Thymus (tissue), 11 donors: ENCODE results near the gene TRERF1. TPM values are rescaled to one million over a fixed set of nuclear protein-coding genes. Genes with fewer than 3 reads are reported as not detected.

ENCODE experiments used
- DNase-seq, 9 donors: peaks; one replicate each; pipeline ENCODE4 v3.0.0-alpha.2; 2013; ENCODE audit warnings: low spot score in 9 of 9, low read depth in 6 of 9, missing footprints in 1 of 9
- H3K27ac ChIP-seq, 2 donors: one replicate each; pipeline ENCODE4 v1.5.1; 2013; ENCODE audit warnings: control low read depth in 1 of 2, low read depth in 1 of 2, low read length in 1 of 2, mild to moderate bottlenecking in 1 of 2, moderate library complexity in 1 of 2
- H3K27me3 ChIP-seq, 2 donors: one replicate each; pipeline ENCODE4 v1.5.1; 2013; ENCODE audit warnings: low read length in 1 of 2; ENCODE audit not compliant: control insufficient read depth in 2 of 2, insufficient read depth in 1 of 2
- H3K36me3 ChIP-seq, 2 donors: one replicate each; pipeline ENCODE4 v1.5.1; 2013; ENCODE audit warnings: low read length in 1 of 2, mild to moderate bottlenecking in 1 of 2, moderate library complexity in 1 of 2; ENCODE audit not compliant: control insufficient read depth in 2 of 2, insufficient read depth in 2 of 2
- H3K4me1 ChIP-seq, 2 donors: one replicate each; pipeline ENCODE4 v1.5.1; 2013; ENCODE audit warnings: low read length in 2 of 2; ENCODE audit not compliant: control insufficient read depth in 2 of 2, insufficient read depth in 2 of 2
- H3K4me3 ChIP-seq, 2 donors: one replicate each; pipeline ENCODE4 v1.5.1; 2013; ENCODE audit warnings: low read length in 2 of 2, control low read depth in 1 of 2, mild to moderate bottlenecking in 1 of 2
- H3K9me3 ChIP-seq, 2 donors: one replicate each; pipeline ENCODE4 v1.5.1; 2013; ENCODE audit warnings: low read length in 1 of 2, mild to moderate bottlenecking in 1 of 2; ENCODE audit not compliant: control insufficient read depth in 2 of 2, insufficient read depth in 1 of 2
- WGBS: extraction: QIAGEN DNeasy Blood & Tissue Kit; methylation state at CpG from one replicate; pipeline ENCODE4 v1.1.7; 2013; 5-methylcytosine and 5-hydroxymethylcytosine counted together
- polyA plus RNA-seq: library from polyadenylated mRNA; stranded (reverse); fragments of 200-250 nt; gene quantifications from one replicate; pipeline ENCODE4 v1.2.3, GENCODE V29; 2013
- total RNA-seq: library from RNA; stranded (reverse); fragments of 120-200 nt; gene quantifications from one replicate; pipeline ENCODE4 v1.2.4, GENCODE V29; 2013
- donor health status: healthy.

TRERF1 gene
- total and polyA plus RNA-seq, 2 donors = 5.4 to 8.9 TPM

DNA sequence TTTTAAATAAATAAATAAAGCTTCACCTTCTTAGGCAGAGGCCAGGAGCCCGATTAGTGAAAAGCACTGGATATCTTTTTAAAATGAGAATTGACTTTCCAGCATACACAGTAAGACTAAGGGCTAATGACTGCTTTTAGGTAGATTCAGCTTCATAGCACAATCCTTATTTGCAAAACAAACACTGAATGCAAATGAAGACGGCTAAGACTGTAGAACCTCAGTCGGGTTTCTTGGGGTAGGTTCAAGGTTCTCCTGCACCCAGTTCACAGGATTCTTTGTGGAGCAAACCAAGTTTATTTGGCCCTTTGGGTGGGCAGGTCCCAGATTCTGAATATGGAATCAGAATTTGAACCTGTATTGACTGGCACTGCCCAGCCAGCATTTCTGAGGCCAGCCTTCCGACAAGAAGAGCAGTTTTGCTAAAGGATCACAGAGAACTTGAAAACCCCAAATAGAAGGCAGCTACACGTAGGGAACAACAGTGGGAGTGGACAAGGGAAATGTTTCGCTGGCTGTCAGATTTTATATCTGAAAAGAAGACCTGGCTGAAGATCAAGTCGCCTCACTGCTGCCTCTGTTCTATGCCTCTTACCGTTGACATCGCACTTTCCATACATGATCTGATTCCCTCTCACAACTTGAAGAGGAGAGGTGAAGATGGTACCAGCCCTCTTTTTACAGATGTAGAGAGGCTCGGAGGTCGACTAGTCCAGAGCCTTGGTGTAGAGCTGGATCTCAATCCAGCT, 8.2 kb downstream of the TRERF1 start:
- WGBS = 95% methylated on average over 11 of the region's 11 CpGs
- Histone ChIP-seq H3K27me3 (no peaks in the 10 kb centered on the region), H3K4me3 (no peak overlapping the region), H3K4me1 (peaks cover 0 to 10% of the 10 kb centered on the region in 2 donors), H3K27ac (no peak overlapping the region), H3K36me3 (no peaks in the 10 kb centered on the region), H3K9me3 (no peaks in the 10 kb centered on the region)
- no peak for DNase-seq

DNA sequence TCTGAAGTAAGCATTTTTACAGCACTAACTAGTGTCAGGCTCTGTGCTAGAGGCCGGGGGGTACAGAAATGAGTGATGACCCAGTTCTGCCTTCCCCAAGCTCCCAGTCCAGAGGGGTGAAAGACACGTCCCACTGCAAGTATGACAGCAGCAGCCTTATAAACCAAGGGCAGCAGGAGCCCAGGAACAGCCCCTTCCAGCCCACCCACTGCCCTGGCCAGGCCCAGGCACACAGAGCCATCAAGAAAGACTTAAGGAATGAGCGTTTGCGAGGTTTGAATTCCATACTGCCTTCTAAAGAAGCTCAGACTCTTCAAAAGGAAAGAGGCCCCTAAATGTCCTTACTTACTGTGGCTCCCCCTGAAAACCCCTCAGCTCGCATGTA, 10.0 kb downstream of the TRERF1 start:
- Histone ChIP-seq H3K36me3 (peaks cover 0 to 8% of the 10 kb centered on the region in 2 donors), H3K27ac (no peak overlapping the region), H3K9me3 (peaks cover 0 to 2% of the 10 kb centered on the region in 2 donors), H3K4me1 (peaks cover 0 to 10% of the 10 kb centered on the region in 2 donors), H3K27me3 (no peaks in the 10 kb centered on the region), H3K4me3 (no peak overlapping the region)
- no peak for DNase-seq
- WGBS = 97% methylated on average over 5 of the region's 5 CpGs

DNA sequence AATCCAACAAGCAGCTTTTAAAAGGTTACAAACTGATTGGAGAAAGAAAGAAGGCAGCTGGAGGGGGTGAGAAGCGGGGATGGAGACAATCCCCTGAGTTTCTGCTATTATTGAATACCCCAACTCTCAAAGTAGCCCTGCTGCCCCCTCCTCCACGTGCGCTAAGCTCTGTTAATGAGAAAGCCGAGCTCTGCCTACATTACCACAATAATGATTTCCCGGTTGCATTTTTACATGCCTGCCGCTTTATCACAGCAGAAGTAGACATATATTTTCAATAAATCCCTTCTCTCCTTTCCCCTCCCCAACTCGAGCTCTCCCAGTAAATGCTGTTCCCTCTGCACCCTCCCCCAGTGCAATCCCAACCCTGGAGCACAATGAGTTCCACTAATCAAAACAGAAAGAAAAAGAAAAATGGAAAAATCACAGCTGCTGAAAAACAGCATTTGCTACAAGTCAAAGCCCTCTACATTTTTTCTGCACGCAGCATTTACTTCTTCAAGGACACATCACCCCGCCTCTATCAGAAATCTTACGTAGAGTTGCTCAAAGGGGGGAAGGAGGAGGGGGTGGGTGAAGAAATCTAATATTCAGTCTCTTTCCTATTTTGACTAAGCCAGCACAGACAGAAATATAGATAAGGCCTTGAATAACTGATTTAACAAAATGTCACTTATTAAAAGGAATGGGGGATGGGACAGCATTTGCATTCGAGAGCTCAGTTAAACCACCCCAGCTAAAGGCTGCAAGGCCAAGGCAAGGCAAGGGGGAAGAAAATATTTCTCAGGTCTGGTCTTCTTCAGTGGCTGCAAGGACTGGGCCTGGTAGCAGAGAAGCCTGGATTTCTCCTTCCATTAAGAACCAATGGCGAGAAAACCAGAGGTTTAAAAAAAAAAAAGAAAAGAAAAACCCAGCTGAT, 10.7 kb downstream of the TRERF1 start:
- Histone ChIP-seq H3K36me3 (peaks cover 0 to 8% of the 10 kb centered on the region in 2 donors), H3K4me1 (peaks cover 0 to 10% of the 10 kb centered on the region in 2 donors), H3K9me3 (peaks cover 0 to 2% of the 10 kb centered on the region in 2 donors), H3K27me3 (no peaks in the 10 kb centered on the region), H3K4me3 (no peak overlapping the region), H3K27ac (no peak overlapping the region)
- DNase-seq = no peak
- 94% methylated on average over 12 of the region's 12 CpGs for WGBS

DNA sequence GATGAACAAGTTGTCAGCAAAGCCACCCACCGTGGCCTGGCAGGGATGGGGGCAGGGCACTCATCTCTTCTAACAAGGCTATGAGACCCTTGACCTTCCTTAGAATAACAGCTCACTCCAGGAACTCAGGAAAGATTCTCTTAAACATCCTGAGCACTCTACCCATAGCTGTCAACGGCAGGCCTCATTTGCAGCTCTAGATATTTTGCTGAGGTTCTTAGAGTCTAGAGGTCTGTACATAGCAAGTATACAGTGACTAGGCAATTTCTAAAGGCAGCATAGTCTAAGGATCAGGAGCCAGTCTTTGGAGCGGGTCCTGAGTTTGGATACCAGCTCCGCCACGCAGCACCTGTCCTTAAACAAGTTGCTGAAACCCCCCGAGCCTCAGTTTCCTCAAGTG, 11.7 kb downstream of the TRERF1 start:
- Histone ChIP-seq H3K4me3 (no peak overlapping the region), H3K27me3 (no peaks in the 10 kb centered on the region), H3K36me3 (peaks cover 0 to 8% of the 10 kb centered on the region in 2 donors), H3K4me1 (peaks cover 0 to 10% of the 10 kb centered on the region in 2 donors), H3K27ac (no peak overlapping the region), H3K9me3 (peaks cover 0 to 10% of the 10 kb centered on the region in 2 donors)
- no peak for DNase-seq
- WGBS = 90% methylated on average over 6 of the region's 6 CpGs

DNA sequence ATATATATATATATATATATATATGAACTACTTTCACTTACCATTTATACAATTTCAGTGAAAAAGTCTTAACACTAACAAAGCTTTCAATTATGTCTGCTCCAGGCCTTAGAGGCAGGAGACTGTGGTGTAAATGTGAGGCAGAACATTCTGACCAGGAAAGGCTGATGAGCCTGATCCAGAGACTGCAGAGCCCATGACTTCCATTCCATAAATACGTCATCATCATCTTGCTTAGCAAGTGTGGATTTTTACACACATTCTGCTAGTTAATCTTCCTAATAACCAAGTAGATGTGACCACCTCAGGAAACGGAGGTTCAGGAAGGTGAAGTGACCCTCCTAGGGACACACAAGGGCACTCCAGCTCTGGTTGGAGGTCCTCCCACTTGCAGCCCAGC, 14.9 kb downstream of the TRERF1 start:
- over 99% methylated on average over 2 of the region's 2 CpGs for WGBS
- no peak overlapping the region for H3K27ac ChIP-seq
- H3K36me3 ChIP-seq = peaks cover 3 to 12% of the 10 kb centered on the region in 2 donors
- H3K27me3 ChIP-seq = no peaks in the 10 kb centered on the region
- no peak for DNase-seq
- peaks cover 0 to 8% of the 10 kb centered on the region in 2 donors for H3K4me1 ChIP-seq
- H3K4me3 ChIP-seq = no peak overlapping the region
- H3K9me3 ChIP-seq = peaks cover 2 to 21% of the 10 kb centered on the region in 2 donors

DNA sequence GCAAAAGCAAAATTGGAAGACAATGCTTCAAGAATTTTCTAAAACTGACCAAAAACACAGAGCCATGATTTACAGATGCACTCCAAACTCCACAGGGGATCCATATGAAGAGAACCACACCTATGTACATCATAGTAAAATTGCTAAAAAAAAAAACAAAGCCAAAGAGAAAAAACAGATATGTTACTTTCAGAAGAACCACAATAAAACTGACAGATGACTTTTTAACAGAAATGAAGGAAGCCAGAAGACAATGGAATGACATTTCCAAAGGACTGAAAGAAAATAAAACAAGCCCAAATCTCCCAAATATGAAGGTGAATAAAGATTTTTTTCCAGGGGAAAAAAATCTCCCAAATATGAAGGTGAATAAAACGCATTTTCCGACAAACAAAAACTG, 17.5 kb downstream of the TRERF1 start:
- no peak for DNase-seq
- H3K36me3 ChIP-seq = peaks cover 3 to 12% of the 10 kb centered on the region in 2 donors
- peaks cover 2 to 21% of the 10 kb centered on the region in 2 donors for H3K9me3 ChIP-seq
- no peaks in the 10 kb centered on the region for H3K27me3 ChIP-seq
- peaks cover 3 to 4% of the 10 kb centered on the region in 2 donors for H3K4me1 ChIP-seq
- no peak overlapping the region for H3K4me3 ChIP-seq
- no peak overlapping the region for H3K27ac ChIP-seq
- 100% methylated on average over 2 of the region's 2 CpGs for WGBS

DNA sequence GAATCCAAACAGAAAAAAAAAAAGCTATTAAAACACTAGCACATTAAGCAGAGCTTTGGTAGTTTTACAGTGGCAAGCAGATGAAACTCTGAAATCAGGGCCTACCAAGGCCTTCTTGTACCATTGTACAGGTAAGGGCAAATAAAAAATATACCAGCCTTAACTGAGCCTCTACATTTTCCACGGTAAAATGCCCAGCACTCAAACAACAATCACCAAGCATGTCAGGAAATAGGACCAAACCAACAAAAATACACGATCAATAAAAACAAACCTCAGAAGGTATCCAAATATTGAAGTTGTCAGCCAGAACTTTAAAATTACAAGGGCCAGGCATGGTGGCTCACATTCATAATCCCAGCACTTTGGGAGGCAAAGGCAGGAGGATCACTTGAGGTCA, 18.3 kb downstream of the TRERF1 start:
- Histone ChIP-seq H3K36me3 (peaks cover 7 to 12% of the 10 kb centered on the region in 2 donors), H3K4me1 (peaks cover 5 to 10% of the 10 kb centered on the region in 2 donors), H3K27ac (no peak overlapping the region), H3K27me3 (no peaks in the 10 kb centered on the region), H3K9me3 (peaks cover 2 to 21% of the 10 kb centered on the region in 2 donors), H3K4me3 (no peak overlapping the region)
- DNase-seq = no peak
- 98% methylated on average over 2 of the region's 2 CpGs for WGBS

DNA sequence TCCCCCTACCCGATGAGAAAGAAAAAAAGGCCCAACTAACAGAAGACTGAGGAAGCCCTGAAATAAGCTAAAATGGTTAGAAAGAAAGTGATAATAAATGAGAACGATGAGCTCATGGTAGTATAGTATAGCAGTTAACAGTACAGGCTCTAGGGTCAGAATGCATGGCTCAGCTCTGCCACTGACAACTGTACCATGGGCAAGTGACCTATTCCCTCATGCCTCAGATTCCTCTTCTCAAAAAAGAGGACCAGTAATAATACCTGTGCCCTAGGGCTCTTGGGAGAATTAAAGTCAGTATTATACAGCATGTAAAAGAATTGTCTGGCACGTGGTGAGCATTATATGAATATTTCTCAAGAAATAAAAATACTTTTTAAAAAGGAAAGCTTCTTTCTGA, 19.8 kb downstream of the TRERF1 start:
- H3K36me3 ChIP-seq = peaks cover 4 to 7% of the 10 kb centered on the region in 2 donors
- no peak for DNase-seq
- 100% methylated on average over 3 of the region's 3 CpGs for WGBS
- H3K27me3 ChIP-seq = no peaks in the 10 kb centered on the region
- peaks cover 2 to 18% of the 10 kb centered on the region in 2 donors for H3K9me3 ChIP-seq
- no peak overlapping the region for H3K27ac ChIP-seq
- peaks cover 5 to 10% of the 10 kb centered on the region in 2 donors for H3K4me1 ChIP-seq
- H3K4me3 ChIP-seq = no peak overlapping the region

DNA sequence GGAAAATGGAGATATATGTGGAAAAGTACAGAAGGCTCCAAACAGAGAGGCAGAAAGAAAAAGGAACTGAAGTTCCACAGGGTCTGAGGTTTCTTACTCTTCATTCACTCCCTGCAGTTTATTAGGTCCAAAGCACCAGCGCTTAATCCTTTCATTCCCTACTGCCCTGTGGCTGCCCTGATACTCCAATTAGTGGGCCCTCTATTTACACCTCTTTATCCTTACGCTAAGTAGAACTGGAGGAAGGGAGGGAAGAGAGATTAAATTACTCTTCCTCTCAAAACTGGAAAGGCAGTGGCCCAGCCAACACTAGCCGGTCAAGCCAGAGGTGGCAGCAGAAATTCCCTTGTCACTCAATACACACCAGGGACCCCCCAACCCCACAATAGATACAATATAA, 20.4 kb downstream of the TRERF1 start:
- Histone ChIP-seq H3K4me3 (no peak overlapping the region), H3K4me1 (peaks cover 5 to 10% of the 10 kb centered on the region in 2 donors), H3K27me3 (no peaks in the 10 kb centered on the region), H3K36me3 (peaks cover 4 to 7% of the 10 kb centered on the region in 2 donors), H3K9me3 (peaks cover 2 to 18% of the 10 kb centered on the region in 2 donors), H3K27ac (no peak overlapping the region)
- WGBS = 96% methylated on average over 3 of the region's 3 CpGs
- DNase-seq = no peak
